ENCODE results near the gene PLCB4. TPM values are rescaled to one million over a fixed set of nuclear protein-coding genes. Genes with fewer than 3 reads are reported as not detected.
A peak's percentile ranks its signal among the peaks of the same experiment; 100 is the strongest.

PLCB4 gene
- total and polyA plus RNA-seq, 2 experiments from 2014 or later: 31.6 to 39.2 TPM

DNA sequence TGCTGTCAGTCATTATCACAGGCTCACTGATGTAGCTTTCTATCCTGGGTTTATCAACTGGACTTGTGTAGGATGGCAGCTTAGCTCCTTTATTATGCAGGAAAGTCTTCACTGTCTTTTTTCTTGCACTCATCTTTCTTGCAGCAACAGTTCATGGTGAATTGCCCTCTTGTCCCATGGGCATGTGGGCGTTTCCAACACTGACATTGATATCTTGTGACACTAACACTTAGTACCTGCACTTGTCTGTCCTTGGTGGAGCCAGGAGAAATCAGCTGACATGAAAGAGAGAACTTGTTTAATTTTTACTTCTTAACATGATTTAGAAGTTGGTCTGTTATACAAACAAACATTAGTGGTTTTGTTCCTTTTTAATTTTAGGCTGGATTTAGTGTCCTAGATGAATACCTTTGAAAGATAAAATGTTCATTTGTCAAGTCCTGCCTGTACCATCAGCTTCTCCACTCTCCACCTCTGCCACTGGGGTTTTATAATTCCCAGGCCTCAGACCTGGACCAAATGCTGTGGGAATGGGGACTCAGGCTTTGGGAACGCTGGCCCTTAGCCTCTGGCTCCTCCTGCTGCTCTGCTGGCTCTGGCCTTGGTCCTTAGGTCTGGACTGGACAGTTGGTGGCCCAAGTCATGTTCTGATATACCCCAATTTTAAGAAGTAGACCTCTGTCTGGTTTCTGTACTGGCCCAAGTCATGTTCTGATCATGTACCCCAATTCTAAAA lies 284.5 kb downstream of the PLCB4 start:
- peak in 1 of 2 donors; percentile 32 for DNase-seq (ENCODE audit: low read depth in 1 of 2, low spot score in 1 of 2)
- Histone ChIP-seq H3K27me3 (no peaks in the 10 kb centered on the region), H3K9me3 (ENCODE audit: low read depth) (no peaks in the 10 kb centered on the region), H3K4me1 (ENCODE audit: low read depth) (peaks cover 33% of the 10 kb centered on the region), H3K4me3 (no peak overlapping the region), H3K27ac (peak overlapping the region; percentile 17), H3K36me3 (no peaks in the 10 kb centered on the region)
- TF ChIP-seq, protein P1, sequence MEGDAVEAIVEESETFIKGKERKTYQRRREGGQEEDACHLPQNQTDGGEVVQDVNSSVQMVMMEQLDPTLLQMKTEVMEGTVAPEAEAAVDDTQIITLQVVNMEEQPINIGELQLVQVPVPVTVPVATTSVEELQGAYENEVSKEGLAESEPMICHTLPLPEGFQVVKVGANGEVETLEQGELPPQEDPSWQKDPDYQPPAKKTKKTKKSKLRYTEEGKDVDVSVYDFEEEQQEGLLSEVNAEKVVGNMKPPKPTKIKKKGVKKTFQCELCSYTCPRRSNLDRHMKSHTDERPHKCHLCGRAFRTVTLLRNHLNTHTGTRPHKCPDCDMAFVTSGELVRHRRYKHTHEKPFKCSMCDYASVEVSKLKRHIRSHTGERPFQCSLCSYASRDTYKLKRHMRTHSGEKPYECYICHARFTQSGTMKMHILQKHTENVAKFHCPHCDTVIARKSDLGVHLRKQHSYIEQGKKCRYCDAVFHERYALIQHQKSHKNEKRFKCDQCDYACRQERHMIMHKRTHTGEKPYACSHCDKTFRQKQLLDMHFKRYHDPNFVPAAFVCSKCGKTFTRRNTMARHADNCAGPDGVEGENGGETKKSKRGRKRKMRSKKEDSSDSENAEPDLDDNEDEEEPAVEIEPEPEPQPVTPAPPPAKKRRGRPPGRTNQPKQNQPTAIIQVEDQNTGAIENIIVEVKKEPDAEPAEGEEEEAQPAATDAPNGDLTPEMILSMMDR (IDR thresholded peaks at IDR 0.05; ENCODE audit: low read depth, low read length): peak; percentile 2

DNA sequence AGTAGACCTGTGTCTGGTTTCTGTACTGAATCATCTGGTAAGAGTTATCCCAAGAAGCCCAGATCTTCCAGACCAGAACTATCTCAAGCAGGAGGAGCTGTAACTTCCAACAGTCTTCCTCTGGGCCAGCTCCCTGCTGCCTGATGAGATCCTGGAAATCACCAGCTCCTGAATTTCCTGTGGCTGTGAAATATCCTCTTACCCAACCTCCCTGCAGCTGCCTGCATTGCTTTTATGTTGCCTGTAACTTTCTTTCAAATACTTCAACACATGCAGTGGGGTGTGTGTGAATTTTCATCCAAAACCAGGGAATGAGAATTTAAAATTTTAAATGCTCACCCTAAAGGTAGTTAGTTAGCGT lies 285.0 kb downstream of the PLCB4 start:
- Histone ChIP-seq H3K9me3 (ENCODE audit: low read depth) (no peaks in the 10 kb centered on the region), H3K4me3 (no peak overlapping the region), H3K36me3 (no peaks in the 10 kb centered on the region), H3K4me1 (ENCODE audit: low read depth) (peaks cover 28% of the 10 kb centered on the region), H3K27ac (peak overlapping the region; percentile 17), H3K27me3 (no peaks in the 10 kb centered on the region)
- TF ChIP-seq, protein P1 (IDR thresholded peaks at IDR 0.05; ENCODE audit: low read depth, low read length): no peak
- DNase-seq (ENCODE audit: low read depth in 1 of 2, low spot score in 1 of 2): peak in 1 of 2 donors; percentile 79

DNA sequence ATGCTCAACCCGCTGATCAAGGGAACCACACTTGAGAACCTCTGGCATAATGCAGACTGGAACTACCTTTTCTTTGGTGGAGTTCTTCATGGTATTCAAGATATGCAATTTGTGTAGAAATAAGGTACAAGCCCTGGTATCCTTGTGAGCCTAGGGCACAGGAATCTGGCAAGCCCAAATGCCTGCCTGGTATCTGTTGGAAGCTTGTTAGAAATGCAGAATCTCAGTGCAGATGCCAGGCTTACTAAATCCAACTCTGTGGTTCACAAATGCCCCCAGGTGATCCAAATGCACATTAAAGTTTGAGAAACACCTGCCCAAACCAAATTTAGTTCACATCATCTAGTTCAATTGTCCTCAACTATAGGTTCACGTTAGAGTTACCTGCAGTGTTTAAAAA lies 285.7 kb downstream of the PLCB4 start:
- Histone ChIP-seq H3K4me1 (ENCODE audit: low read depth) (peaks cover 21% of the 10 kb centered on the region), H3K36me3 (no peaks in the 10 kb centered on the region), H3K27me3 (no peaks in the 10 kb centered on the region), H3K27ac (no peak overlapping the region), H3K9me3 (ENCODE audit: low read depth) (no peaks in the 10 kb centered on the region), H3K4me3 (no peak overlapping the region)
- DNase-seq (ENCODE audit: low read depth in 1 of 2, low spot score in 1 of 2): no peak
- TF ChIP-seq, protein P1 (IDR thresholded peaks at IDR 0.05; ENCODE audit: low read depth, low read length): no peak

DNA sequence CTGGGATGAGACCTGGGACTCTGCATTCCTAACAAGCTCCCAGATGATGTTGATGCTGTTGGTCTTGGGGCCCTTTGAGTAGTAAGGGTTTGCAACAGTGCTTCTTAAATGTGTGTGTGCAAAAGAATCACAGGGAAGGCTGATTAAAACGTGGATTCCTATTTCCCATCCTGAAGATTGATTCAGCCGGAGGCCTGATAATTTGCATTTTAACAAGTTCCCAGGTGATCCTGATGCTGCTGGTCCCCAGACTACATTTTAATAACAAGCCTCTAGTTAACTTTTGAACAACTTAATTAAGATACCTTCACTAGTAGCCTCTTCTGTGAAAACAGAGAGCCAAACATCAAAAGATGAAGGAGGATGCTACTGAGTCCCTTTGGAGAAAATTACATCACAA lies 289.1 kb downstream of the PLCB4 start:
- no peak overlapping the region for H3K4me3 ChIP-seq
- no peaks in the 10 kb centered on the region for H3K9me3 ChIP-seq (ENCODE audit: low read depth)
- no peaks in the 10 kb centered on the region for H3K27me3 ChIP-seq
- no peak overlapping the region for H3K27ac ChIP-seq
- DNase-seq (ENCODE audit: low read depth in 1 of 2, low spot score in 1 of 2): no peak
- peaks cover 14% of the 10 kb centered on the region for H3K4me1 ChIP-seq (ENCODE audit: low read depth)
- TF ChIP-seq, protein P1 (IDR thresholded peaks at IDR 0.05; ENCODE audit: low read depth, low read length): no peak
- H3K36me3 ChIP-seq: no peaks in the 10 kb centered on the region

DNA sequence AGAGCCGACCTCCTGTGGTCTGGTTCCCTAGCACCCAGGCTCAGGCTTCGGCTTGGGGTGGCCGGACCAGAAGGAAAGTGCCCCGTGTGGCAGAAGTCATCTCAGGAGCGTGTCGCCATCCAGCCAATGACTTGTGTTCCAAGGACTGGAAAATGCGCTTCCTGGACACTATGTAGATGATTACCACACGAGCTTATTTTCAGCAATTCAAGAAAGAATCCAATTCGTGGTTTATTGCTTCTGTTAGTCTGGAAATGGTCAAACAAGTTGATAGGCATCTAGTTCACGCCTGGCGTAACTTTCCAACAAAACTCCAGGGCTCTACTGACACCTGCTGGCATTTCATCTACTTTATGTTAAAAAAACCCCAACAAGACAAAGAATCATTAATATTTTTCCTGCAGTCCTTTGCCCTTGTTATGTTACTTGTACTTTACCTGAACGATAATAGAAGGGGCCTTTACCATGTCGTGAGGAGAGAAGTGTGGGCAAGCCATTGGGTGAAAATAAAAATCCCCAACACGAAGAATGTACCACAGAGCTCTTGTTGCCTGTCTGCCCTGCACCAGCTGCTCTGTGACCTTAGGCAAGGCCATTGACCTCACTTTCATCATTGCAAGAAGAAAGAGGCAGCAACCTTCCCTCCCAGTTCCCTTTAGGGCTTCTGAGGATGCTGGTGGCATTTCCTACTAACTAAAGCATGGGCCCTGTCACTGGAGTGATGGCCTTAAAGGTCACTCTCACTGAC lies 290.8 kb downstream of the PLCB4 start:
- DNase-seq (ENCODE audit: low read depth in 1 of 2, low spot score in 1 of 2): peak; percentile 50 to 84

More for the DNA sequence above, 290.8 kb downstream of the PLCB4 start:
- no peaks in the 10 kb centered on the region for H3K9me3 ChIP-seq (ENCODE audit: low read depth)
- TF ChIP-seq, protein P1 (IDR thresholded peaks at IDR 0.05; ENCODE audit: low read depth, low read length): peak; percentile 46
- no peak overlapping the region for H3K27ac ChIP-seq
- H3K36me3 ChIP-seq: no peaks in the 10 kb centered on the region
- H3K4me1 ChIP-seq (ENCODE audit: low read depth): peaks cover 4% of the 10 kb centered on the region
- H3K27me3 ChIP-seq: no peaks in the 10 kb centered on the region
- no peak overlapping the region for H3K4me3 ChIP-seq

All from cardiac muscle cell (in vitro differentiated cells and primary cell).